ENCODE data around the gene TRMT6.

DNA sequence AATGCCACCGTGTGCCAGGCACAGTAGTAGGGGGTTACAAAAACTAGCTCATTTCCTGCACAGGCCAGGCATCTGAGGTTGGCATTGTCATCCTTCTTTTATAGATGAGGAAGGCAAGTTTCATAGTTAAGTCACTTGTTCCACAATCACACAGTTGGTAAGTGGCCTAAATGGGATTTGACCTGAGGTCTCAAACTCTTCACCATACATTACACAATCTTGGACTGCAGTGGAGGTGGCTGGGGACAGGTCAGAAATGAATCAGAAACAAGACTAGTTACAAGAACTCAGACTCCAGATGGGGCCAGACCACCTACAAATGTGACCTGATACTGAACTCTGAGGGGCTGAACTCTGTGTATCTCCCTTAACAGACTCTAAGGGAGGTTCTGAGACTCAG, 49.4 kb downstream of the TRMT6 start:
- TF ChIP-seq POLR2A (IDR thresholded peaks at IDR 0.05; ENCODE audit: low read depth, low read length) (no peak), TAF1 (IDR thresholded peaks at IDR 0.05; ENCODE audit: borderline replicate concordance, low read depth, low read length) (no peak)

All from GM12892 (cell line).